Fibroblast of gingiva (primary cell): Measurements from ENCODE around the gene IL17RD.
"Not testable (repeated sequence)": the region's sequence is repeated elsewhere in the genome, so short reads cannot be mapped to it uniquely, and the experiment has no call there.

ENCODE experiments used
- DNase-seq: peaks from one replicate; pipeline ENCODE4 v3.0.0-alpha.2; 2011; ENCODE audit warnings: low read depth

IL17RD gene

GRCh38 chr3:57093489-57093888 is 71.7 kb downstream of the IL17RD start:
- no peak for DNase-seq

- peak; percentile 17 for DNase-seq
Measured at GRCh38 chr3:57091521-57092273, 73.5 kb downstream of the IL17RD start.

- no peak for DNase-seq
Measured at GRCh38 chr3:57089043-57089442, 76.1 kb downstream of the IL17RD start.

DNA sequence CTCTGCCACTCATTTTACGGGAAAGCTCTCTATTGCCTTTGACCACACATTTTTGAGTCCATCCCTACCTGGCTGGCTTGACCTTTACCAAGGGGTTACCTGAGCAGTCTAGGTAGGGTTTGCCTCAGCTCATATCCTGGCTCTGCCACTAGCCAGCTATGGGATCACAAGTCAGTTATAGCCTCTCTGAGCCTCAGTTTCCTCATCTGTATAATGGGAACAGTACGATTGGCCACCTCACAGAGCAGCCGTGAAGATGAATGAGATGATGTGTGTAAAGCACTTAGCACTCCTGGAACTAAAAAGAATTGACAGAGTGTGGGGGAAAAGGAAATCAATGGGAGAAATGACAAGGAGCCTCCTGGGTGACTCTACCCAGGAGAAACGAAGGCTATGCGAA is 76.7 kb downstream of the IL17RD start:
- no peak for DNase-seq

GRCh38 chr3:57087361-57088092 is 77.6 kb downstream of the IL17RD start:
- no peak for DNase-seq

DNA sequence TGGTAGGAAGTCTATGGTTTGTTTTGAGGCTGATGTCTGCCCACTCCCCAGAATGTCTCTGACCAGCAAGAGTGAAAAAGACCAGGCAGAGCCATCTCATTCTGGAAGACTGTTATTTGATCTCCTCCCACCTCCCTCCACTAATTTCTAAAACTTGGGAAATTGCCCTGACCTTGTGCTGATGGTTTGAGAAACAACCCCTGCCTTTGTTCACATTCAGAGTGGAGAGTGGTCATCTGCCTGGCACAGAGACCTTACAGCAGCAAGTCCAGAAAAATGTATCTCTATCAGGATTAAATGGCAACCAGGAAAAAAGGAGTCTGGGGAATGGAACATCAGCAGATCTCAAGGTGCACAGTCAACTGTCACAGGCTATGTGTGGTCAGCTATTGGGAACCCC is 79.0 kb downstream of the IL17RD start:
- DNase-seq = no peak

DNA sequence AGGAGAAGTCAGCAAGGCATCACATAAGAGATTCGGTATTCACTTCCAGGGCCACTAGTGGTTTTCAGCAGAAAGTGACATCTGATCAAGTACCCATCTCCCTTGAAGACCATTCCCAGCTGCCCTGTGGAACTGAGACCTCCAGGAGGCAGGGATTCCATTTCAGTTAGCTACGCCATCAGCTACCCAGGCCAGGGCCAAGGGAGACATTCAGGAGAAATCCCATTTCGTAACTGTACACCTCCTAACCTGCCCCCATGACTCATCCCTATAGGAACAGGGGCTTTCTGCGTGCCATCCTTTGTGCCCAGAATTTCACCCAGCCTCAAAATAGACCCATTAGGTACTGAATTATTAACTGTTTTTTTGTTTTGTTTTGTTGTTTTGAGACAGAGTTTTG is 79.9 kb downstream of the IL17RD start:
- no peak for DNase-seq

DNA sequence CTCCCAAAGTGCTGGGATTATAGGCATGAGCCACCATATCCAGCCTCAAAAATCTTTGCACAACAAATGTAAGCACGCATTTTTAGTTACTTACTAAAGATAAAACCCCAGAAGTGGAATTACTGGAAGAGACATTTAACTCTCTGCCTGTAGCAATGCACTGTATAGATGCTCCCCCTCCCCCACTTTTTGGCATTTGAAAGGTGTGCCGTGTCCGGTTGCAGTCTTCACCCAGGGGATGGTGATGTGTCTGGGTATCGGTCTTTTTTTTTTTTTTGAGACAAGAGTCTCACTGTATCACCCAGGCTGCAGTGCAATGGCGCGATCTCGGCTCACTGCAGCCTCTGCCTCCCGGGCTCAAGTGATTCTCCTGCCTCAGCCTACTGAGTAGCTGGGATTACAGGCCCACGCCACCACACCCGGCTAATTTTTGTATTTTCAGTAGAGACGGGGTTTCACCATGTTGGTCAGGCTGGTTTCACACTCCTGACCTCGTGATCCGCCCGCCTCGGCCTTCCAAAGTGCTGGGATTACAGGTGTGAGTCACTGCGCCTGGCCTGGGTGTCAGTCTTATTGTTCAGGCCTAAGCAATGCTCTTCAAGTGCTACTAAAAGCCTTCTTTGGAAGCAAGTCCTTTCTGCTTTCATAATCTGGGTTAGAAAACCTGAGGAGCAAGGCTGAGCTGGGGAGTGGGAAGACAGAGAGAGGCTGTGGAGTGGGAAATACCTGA is 81.7 kb downstream of the IL17RD start:
- not testable (repeated sequence) for DNase-seq

- DNase-seq = no peak
Measured at GRCh38 chr3:57082481-57082880, 82.7 kb downstream of the IL17RD start.

GRCh38 chr3:57081173-57081572 is 84.0 kb downstream of the IL17RD start:
- no peak for DNase-seq

DNA sequence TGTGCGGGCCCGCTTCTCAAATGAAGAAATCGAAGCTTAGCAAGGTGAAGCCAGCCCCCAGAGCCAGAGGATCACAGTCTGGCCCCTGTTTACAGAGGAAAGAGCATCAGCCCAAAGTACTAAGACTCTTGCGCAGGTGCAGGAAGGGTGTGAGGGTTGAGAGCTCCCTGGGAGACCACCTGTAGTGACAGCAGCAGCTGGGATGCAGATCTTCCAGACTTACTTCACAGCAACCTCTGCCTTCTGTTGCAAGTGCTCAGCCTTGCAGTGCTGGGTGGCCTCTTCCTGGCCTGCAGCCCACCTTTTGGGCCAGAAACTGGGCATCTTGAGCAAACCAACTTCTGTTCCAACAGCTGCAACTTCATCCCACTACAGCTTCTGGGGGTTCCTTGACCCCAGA is 85.0 kb downstream of the IL17RD start:
- DNase-seq = no peak

- DNase-seq = no peak
Measured at GRCh38 chr3:57079474-57079831, 85.7 kb downstream of the IL17RD start.

DNA sequence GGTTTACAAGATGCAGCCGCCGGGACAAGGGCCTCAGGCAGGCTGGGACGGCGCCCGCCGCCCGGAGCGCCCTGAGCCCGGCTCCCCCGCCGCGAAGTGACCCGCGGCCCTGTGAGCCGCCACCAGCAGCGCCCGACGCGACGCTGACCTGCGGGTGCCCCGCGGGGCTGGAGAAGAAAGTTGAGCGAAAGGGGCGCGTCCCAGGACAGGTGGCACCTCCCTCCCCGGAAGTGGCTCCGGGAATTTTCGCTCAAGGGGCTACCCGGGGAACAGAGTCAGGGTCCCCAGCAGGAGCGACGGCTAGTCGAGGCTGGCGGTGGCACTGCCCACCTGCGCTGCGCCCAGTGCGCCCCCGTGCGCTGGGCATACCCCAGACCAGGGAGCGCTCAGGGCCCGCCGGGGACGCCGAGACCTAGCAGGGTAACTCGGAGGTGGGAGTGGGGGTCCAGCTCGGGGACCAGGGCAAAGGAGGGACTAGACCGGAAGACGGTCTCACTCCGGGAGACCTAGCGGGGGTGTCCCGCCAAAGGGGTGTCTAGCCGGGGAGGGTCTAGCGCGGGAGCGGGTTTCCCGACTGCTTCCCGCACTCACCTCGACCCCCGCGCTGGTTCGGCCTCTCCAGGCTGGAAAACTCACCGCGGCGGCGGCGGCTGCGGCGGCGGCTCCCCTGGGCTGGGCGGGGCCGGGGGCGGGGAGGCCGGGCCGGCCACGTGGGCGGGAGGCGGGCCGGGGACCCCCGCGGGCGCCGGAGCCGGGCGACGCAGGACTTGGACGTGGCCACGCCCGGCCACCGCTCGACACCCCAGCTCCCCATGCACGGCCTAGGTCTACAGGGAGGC is 86.3 kb downstream of the IL17RD start:
- no peak for DNase-seq

DNA sequence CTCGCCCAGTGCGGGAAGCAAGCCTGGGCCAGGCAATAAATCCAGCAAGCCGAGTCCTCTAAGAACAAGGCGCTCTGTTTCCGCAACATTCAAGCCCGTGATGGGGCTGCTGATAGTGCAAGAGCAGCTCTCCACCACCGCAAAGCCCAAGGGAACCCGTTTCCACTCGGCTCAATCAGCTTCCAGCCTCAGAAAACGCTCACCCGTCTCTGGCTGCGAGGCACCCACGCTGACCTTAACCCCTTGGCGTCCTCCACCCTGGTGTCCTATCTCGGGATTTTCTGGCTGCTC is 86.9 kb downstream of the IL17RD start:
- DNase-seq = peak; percentile 64

DNA sequence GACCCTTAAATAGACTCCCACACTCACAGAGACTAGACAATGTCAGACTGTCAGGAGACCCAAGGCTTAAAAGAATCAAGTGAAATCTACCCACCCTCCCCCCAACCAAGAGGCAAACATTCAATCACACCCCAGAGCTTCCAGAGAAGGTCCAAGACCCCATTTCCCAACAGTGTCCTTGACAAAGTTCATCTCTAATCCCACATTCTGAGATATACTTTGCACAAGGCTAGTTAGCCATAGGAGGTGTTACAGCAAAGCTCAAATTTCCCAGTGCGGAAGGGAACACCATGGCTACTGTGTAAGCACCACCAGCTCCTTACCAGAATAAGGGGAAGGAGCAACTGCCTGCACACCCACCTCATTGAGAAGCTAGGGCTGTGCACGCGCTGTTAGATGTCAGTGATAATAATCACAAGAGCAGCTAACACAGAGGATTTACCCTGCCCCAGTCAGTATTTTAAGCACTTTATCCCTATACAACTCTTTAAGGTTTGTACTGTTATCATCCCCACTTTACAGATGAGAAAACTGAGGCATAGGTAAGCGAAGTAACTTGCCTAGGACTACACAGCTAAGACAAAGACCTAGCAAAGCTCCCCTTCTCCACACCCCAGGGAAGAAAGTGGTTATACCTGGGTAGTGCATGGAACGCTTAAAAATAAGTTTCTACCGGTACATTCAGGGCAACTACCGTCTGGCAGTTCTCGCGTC is 87.4 kb downstream of the IL17RD start:
- DNase-seq = no peak

DNA sequence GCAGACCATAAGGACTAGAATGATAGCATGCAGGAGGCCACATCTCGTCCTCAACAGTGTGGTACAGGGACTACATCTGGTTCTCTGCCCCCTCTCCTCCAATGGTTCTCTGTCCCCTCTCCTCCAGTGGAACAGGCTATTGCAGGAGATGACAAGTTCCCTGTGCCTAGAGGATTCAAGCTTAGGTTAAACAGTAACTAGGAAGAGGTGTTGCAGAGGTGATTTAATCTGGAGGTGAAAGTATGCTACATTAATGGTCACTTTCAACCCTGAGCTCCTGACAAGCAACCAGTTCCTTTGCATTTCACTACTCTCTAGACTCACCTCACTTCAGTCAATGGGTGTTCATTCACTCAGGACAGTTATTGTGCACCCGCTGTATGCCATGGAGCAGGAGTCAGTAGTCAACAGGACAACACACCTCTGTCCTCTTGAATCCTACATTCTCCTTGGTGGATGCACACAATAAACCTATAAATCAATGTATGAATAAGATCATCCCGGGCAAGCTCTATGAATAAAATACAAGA is 88.7 kb downstream of the IL17RD start:
- DNase-seq = no peak

GRCh38 chr3:57074135-57074534 is 91.0 kb downstream of the IL17RD start:
- DNase-seq = no peak

- no peak for DNase-seq
Measured at GRCh38 chr3:57073628-57074027, 91.5 kb downstream of the IL17RD start.

DNA sequence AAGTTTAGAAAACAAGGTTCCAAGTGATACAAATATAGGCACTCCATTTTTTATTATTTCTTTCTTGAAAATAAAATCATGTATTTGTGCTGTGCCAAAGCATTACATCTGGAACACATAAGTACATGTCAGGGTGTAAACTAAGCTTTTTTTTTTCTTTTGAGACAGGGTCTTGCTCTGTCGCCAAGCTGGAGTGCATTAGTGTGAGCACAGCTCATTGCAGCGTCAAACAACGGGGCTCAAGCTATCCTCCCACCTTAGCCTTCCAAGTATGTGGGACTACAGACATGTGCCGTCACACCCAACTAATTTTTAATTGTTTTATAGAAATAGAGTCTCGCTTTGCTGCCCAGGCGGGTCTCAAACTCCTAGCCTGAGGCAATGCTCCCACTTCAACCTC is 95.7 kb downstream of the IL17RD start:
- DNase-seq = no peak

- DNase-seq = peak; percentile 82
Measured at GRCh38 chr3:57068437-57069089, 96.6 kb downstream of the IL17RD start.

- DNase-seq = no peak
Measured at GRCh38 chr3:57066471-57066870, 98.7 kb downstream of the IL17RD start.
